Caco-2 (cell line): Measurements from ENCODE around the gene MRPL47. TPM values are rescaled to one million over a fixed set of nuclear protein-coding genes. Genes with fewer than 3 reads are reported as not detected.
"Not testable (repeated sequence)": the region's sequence is repeated elsewhere in the genome, so short reads cannot be mapped to it uniquely, and the experiment has no call there.

Source experiments
- BruUV-seq: library from RNA; stranded (reverse); fragments of 400-500 nt; replicated peaks from 2 replicates; lab custom pipeline; 2021; lab: Mats Ljungman, UMichigan
- CTCF ChIA-PET: fragments of 300-600 bp; sonication (Branson Sonifier 250); formaldehyde crosslinking; loops from one replicate; lab custom pipeline; 2022; ENCODE audit warnings: antibody characterized with exemption; lab: Charles Lee
- POLR2A ChIA-PET: fragments of 300-600 bp; sonication (Branson Sonifier 250); formaldehyde crosslinking; loops from one replicate; lab custom pipeline; 2022; ENCODE audit warnings: antibody characterized with exemption; lab: Charles Lee
- DNase-seq, 2 experiments: peaks; one replicate each; pipeline versions ENCODE4 v3.0.0 to v3.0.0-alpha.2; 2020 to 2022
- H3K27me3 ChIP-seq: replicated peaks from 2 replicates; pipeline ENCODE4 v1.6.0; 2011; ENCODE audit warnings: low read length; ENCODE audit not compliant: control insufficient read depth, insufficient read depth
- H3K36me3 ChIP-seq: 2 replicates; pipeline ENCODE4 v1.5.1; 2011; ENCODE audit warnings: low read length; ENCODE audit not compliant: control insufficient read depth, insufficient read depth
- H3K4me1 ChIP-seq: fragments of 250-450 bp; sonication (Bioruptor Pico); 2 replicates; pipeline ENCODE4 v1.5.1; 2020; ENCODE audit warnings: mild to moderate bottlenecking
- H3K4me3 ChIP-seq: 2 replicates; pipeline ENCODE4 v1.5.1; 2011; ENCODE audit warnings: low read depth, mild to moderate bottlenecking, control low read depth, low read length
- H3K9me3 ChIP-seq: fragments of 250-450 bp; sonication (Bioruptor Pico); 2 replicates; pipeline ENCODE4 v1.5.1; 2020; ENCODE audit warnings: mild to moderate bottlenecking, moderate library complexity
- H3K27ac Mint-ChIP-seq: one replicate; pipeline ENCODE4 v1.8.0; 2022; ENCODE audit warnings: mixed read lengths; ENCODE audit not compliant: unreplicated experiment
- H3K27me3 Mint-ChIP-seq: one replicate; pipeline ENCODE4 v1.8.0; 2022; ENCODE audit warnings: mixed read lengths; ENCODE audit not compliant: insufficient read depth, unreplicated experiment
- H3K36me3 Mint-ChIP-seq: one replicate; pipeline ENCODE4 v1.8.0; 2022; ENCODE audit warnings: mild to moderate bottlenecking, mixed read lengths; ENCODE audit not compliant: insufficient read depth, unreplicated experiment
- H3K4me1 Mint-ChIP-seq: one replicate; pipeline ENCODE4 v1.8.0; 2022; ENCODE audit warnings: low read depth, mixed read lengths; ENCODE audit not compliant: unreplicated experiment
- H3K4me3 Mint-ChIP-seq: one replicate; pipeline ENCODE4 v1.8.0; 2022; ENCODE audit warnings: mild to moderate bottlenecking, moderate library complexity, mixed read lengths; ENCODE audit not compliant: unreplicated experiment
- H3K9me3 Mint-ChIP-seq: one replicate; pipeline ENCODE4 v1.8.0; 2022; ENCODE audit warnings: mixed read lengths; ENCODE audit not compliant: unreplicated experiment
- intact Hi-C: fragments of 100-400 bp; cut with micrococcal nuclease; formaldehyde crosslinking; loops from one replicate; pipeline ENCODE4 v1.10.0; 2022; ENCODE audit not compliant: unreplicated experiment
- total RNA-seq: library from RNA; stranded (reverse); gene quantifications from 2 replicates; pipeline ENCODE4 v1.2.3, GENCODE V29; 2022
- TF ChIP-seq, protein P1 (sequence below), 2 experiments: fragments of 200-600 bp in 1 of 2; IDR thresholded peaks; 1 replicate in 1 of 2; 2 replicates in 1 of 2; pipeline versions ENCODE4 v1.5.1 to v1.8.0; 2011 to 2022; ENCODE audit warnings: antibody characterized with exemption in 1 of 2, control low read depth in 1 of 2, inconsistent platforms in 1 of 2, low read depth in 1 of 2, low read length in 1 of 2, mild to moderate bottlenecking in 1 of 2, moderate library complexity in 1 of 2; ENCODE audit not compliant: insufficient read depth in 1 of 2, severe bottlenecking in 1 of 2, unreplicated experiment in 1 of 2

The MRPL47 gene
- total RNA-seq, 1 experiment from 2014 or later: 71.3 TPM

DNA sequence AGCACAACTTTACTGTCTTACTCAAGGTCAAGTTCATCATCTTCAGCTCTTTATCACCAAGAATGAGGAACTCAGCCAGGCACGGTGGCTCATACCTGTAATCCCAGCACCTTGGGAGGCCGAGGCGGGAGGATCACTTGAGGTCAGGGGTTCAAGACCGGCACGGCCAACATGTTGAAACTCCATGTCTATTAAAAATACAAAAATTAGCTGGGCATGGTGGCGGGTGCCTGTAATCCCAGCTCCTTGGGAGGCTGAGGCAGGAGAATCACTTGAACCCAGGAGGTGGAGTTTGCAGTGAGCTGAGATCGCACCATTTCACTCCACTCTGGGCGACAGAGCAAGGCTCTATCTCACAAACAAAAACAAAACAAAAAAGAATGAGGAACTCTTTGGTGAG lies 39.4 kb upstream of the MRPL47 start:
- H3K36me3 Mint-ChIP-seq, H3K9me3 Mint-ChIP-seq, H3K27me3 Mint-ChIP-seq, H3K4me3 ChIP-seq, H3K27me3 ChIP-seq, H3K4me1 Mint-ChIP-seq, H3K9me3 ChIP-seq, intact Hi-C loops, H3K36me3 ChIP-seq, DNase-seq, BruUV-seq: not testable (repeated sequence)
- ChIA-PET POLR2A (interaction anchor here (0.5 to 1.3 kb wide), 4 partner anchors 8 to 81 kb away, joined by 3 to 10 read pairs (median 4); partner anchors contain the start of genes ACTL6A, MRPL47 and NDUFB5), CTCF (interaction anchor here (1.0 to 1.2 kb wide), 2 partner anchors 9 to 81 kb away, joined by 3 read pairs; partner anchors contain the start of gene ACTL6A)
- H3K27ac Mint-ChIP-seq: peak overlapping the region; percentile 86
- H3K4me1 ChIP-seq: peaks cover 23% of the 10 kb centered on the region
- peak overlapping the region; percentile 44 for H3K4me3 Mint-ChIP-seq

DNA sequence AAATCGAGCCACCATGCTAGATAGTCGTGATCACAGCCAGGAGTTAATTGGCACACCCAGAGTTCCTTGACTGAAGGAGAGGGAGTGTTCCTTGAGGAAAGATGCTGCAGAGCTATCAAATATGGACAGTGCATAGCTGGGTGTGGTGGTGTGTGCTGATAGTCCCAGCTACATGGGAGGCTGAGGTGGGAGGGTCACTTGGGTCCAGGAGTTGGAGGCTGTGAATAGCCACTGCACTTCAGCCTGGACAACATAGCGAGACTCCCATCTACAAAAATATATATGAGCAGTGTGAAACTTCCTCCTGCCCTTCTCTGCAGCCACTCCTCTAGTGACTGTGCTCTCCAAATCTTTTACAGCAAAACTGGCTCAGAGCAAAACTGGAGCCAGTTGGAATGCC lies 38.4 kb upstream of the MRPL47 start:
- Mint-ChIP-seq H3K9me3 (no peaks in the 10 kb centered on the region), H3K36me3 (no peaks in the 10 kb centered on the region), H3K4me3 (no peak overlapping the region), H3K27me3 (no peaks in the 10 kb centered on the region), H3K27ac (no peak overlapping the region), H3K4me1 (peaks cover 6% of the 10 kb centered on the region)
- BruUV-seq: no TSS peak
- ChIA-PET CTCF (no interaction called here), POLR2A (no interaction called here)
- TF ChIP-seq, protein P1, sequence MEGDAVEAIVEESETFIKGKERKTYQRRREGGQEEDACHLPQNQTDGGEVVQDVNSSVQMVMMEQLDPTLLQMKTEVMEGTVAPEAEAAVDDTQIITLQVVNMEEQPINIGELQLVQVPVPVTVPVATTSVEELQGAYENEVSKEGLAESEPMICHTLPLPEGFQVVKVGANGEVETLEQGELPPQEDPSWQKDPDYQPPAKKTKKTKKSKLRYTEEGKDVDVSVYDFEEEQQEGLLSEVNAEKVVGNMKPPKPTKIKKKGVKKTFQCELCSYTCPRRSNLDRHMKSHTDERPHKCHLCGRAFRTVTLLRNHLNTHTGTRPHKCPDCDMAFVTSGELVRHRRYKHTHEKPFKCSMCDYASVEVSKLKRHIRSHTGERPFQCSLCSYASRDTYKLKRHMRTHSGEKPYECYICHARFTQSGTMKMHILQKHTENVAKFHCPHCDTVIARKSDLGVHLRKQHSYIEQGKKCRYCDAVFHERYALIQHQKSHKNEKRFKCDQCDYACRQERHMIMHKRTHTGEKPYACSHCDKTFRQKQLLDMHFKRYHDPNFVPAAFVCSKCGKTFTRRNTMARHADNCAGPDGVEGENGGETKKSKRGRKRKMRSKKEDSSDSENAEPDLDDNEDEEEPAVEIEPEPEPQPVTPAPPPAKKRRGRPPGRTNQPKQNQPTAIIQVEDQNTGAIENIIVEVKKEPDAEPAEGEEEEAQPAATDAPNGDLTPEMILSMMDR (IDR thresholded peaks at IDR 0.05; ENCODE audit: insufficient read depth in 1 of 2, low read depth in 1 of 2, low read length in 1 of 2, severe bottlenecking in 1 of 2, unreplicated experiment in 1 of 2): no peak
- H3K4me3 ChIP-seq: no peak overlapping the region
- no peaks in the 10 kb centered on the region for H3K9me3 ChIP-seq
- H3K36me3 ChIP-seq: no peaks in the 10 kb centered on the region
- no peaks in the 10 kb centered on the region for H3K27me3 ChIP-seq
- peaks cover 23% of the 10 kb centered on the region for H3K4me1 ChIP-seq
- no peak for DNase-seq
- intact Hi-C loops: no loop called here

DNA sequence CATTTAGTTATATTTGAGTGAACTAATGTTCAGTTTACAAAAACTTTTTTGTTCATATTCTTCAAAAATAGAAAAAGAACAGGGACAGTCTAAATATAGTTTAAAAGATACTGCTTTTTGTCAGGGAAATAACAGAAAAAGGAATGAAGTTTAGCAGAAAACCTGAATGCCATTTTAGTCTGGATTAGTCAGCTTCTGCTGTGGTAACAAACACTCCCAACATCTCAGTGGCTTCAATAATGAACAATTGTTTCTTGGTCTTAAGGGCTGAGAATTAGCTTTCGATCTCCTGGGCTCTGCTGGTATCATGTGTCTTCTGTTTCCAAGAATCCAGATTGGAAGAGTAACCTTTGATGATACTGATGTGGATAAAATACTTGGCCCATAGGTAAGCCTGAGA lies 36.0 kb upstream of the MRPL47 start:
- TF ChIP-seq, protein P1 (IDR thresholded peaks at IDR 0.05; ENCODE audit: insufficient read depth in 1 of 2, low read depth in 1 of 2, low read length in 1 of 2, severe bottlenecking in 1 of 2, unreplicated experiment in 1 of 2): no peak
- H3K4me1 Mint-ChIP-seq: peaks cover 6% of the 10 kb centered on the region
- no peaks in the 10 kb centered on the region for H3K9me3 ChIP-seq
- H3K27ac Mint-ChIP-seq: no peak overlapping the region
- no TSS peak for BruUV-seq
- POLR2A ChIA-PET: no interaction called here
- peaks cover 23% of the 10 kb centered on the region for H3K4me1 ChIP-seq
- H3K36me3 Mint-ChIP-seq: no peaks in the 10 kb centered on the region
- DNase-seq: no peak
- CTCF ChIA-PET: no interaction called here
- H3K4me3 Mint-ChIP-seq: no peak overlapping the region
- H3K4me3 ChIP-seq: no peak overlapping the region
- H3K27me3 Mint-ChIP-seq: no peaks in the 10 kb centered on the region
- H3K36me3 ChIP-seq: no peaks in the 10 kb centered on the region
- intact Hi-C loops: no loop called here
- no peaks in the 10 kb centered on the region for H3K27me3 ChIP-seq
- H3K9me3 Mint-ChIP-seq: no peaks in the 10 kb centered on the region
